RWPE2 (cell line): ENCODE results near the gene PJA1.

Source experiments
- ATAC-seq: fragments of 200-7000 bp; cut with Tn5 transposase; 3 replicates; pipeline ENCODE4 v1.9.1; 2021; ENCODE audit warnings: low read depth
- DNase-seq: peaks from one replicate; pipeline ENCODE4 v3.0.0-alpha.2; 2020; ENCODE audit warnings: low spot score
- H3K27ac ChIP-seq: fragments of 450-650 bp; 2 replicates; pipeline ENCODE4 v1.5.1; 2017; ENCODE audit warnings: mild to moderate bottlenecking; ENCODE audit not compliant: poor library complexity, severe bottlenecking
- H3K27me3 ChIP-seq: fragments of 250-450 bp; sonication (Bioruptor Pico); 2 replicates; pipeline ENCODE4 v1.5.1; 2021; ENCODE audit warnings: mild to moderate bottlenecking, moderate library complexity; ENCODE audit not compliant: insufficient read depth, poor library complexity, severe bottlenecking
- H3K36me3 ChIP-seq: fragments of 250-450 bp; sonication (Bioruptor Pico); 2 replicates; pipeline ENCODE4 v1.5.1; 2020; ENCODE audit warnings: low read depth, mild to moderate bottlenecking, moderate library complexity
- H3K4me1 ChIP-seq: fragments of 250-450 bp; sonication (Bioruptor Pico); 2 replicates; pipeline ENCODE4 v1.5.1; 2021; ENCODE audit warnings: mild to moderate bottlenecking, moderate library complexity; ENCODE audit not compliant: insufficient read depth, poor library complexity, severe bottlenecking
- H3K4me3 ChIP-seq: fragments of 250-450 bp; sonication (Bioruptor Pico); 2 replicates; pipeline ENCODE4 v1.5.1; 2021; ENCODE audit warnings: mild to moderate bottlenecking, moderate library complexity; ENCODE audit not compliant: severe bottlenecking
- H3K9me3 ChIP-seq: fragments of 250-450 bp; sonication (Bioruptor Pico); 2 replicates; pipeline ENCODE4 v1.5.1; 2021; ENCODE audit warnings: mild to moderate bottlenecking, moderate library complexity; ENCODE audit not compliant: severe bottlenecking
- TF ChIP-seq, protein P1 (sequence below): fragments of 450-650 bp; IDR thresholded peaks from one replicate; pipeline ENCODE4 v1.5.1; 2017; ENCODE audit warnings: mild to moderate bottlenecking, moderate library complexity; ENCODE audit not compliant: poor library complexity, severe bottlenecking

PJA1 gene

DNA sequence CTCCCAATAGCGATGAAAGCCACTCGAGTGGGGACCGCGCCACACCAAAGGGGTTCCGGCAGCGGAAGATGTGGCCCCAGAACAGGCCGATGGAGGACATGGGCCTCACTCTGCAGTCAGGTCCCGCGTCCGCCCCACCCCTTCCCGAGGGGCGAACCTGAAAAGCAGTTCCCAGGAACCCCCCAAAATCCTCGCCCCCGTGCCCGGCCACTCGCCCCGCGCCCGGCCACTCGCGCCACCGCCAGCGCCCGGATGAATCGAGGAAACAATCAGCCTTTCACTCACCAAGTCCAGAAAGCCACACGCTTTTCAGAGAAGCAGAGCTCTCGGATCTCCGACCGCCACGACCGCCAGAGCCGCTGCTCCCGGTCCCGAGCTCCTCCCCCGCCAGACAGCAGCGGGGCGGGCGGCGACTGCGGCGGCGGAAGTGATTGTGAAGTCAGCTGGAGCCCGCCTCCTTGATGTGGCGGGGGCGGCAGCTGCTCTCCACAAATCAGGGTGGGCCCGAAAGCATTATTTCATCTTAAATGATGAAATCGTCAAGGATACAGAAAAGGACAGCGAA lies at the start of gene PJA1:
Gene PJA1 (minus strand): TSS at position 367 of the 565 bp plus-strand sequence. CDS start 2,380 bp downstream, outside the sequence.
- no peaks in the 10 kb centered on the region for H3K4me1 ChIP-seq
- DNase-seq (no peak), ATAC-seq (peak; percentile 90)
- H3K4me3 ChIP-seq: peak within 1 kb of the TSS; percentile 71
- H3K27ac ChIP-seq: peak within 1 kb of the TSS; percentile 21
- no peaks in the 10 kb centered on the region for H3K36me3 ChIP-seq
- H3K27me3 ChIP-seq: no peaks in the 10 kb centered on the region
- H3K9me3 ChIP-seq: no peaks in the 10 kb centered on the region
- TF ChIP-seq, protein P1, sequence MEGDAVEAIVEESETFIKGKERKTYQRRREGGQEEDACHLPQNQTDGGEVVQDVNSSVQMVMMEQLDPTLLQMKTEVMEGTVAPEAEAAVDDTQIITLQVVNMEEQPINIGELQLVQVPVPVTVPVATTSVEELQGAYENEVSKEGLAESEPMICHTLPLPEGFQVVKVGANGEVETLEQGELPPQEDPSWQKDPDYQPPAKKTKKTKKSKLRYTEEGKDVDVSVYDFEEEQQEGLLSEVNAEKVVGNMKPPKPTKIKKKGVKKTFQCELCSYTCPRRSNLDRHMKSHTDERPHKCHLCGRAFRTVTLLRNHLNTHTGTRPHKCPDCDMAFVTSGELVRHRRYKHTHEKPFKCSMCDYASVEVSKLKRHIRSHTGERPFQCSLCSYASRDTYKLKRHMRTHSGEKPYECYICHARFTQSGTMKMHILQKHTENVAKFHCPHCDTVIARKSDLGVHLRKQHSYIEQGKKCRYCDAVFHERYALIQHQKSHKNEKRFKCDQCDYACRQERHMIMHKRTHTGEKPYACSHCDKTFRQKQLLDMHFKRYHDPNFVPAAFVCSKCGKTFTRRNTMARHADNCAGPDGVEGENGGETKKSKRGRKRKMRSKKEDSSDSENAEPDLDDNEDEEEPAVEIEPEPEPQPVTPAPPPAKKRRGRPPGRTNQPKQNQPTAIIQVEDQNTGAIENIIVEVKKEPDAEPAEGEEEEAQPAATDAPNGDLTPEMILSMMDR: no peak

GRCh38 chrX:69214463-69214862 lies 49.2 kb upstream of the PJA1 start:
- Histone ChIP-seq H3K27ac (no peak overlapping the region), H3K27me3 (no peaks in the 10 kb centered on the region), H3K4me1 (no peaks in the 10 kb centered on the region), H3K9me3 (no peaks in the 10 kb centered on the region), H3K4me3 (no peak overlapping the region), H3K36me3 (no peaks in the 10 kb centered on the region)
- no peak for ATAC-seq
- TF ChIP-seq, protein P1: no peak
- DNase-seq: no peak

DNA sequence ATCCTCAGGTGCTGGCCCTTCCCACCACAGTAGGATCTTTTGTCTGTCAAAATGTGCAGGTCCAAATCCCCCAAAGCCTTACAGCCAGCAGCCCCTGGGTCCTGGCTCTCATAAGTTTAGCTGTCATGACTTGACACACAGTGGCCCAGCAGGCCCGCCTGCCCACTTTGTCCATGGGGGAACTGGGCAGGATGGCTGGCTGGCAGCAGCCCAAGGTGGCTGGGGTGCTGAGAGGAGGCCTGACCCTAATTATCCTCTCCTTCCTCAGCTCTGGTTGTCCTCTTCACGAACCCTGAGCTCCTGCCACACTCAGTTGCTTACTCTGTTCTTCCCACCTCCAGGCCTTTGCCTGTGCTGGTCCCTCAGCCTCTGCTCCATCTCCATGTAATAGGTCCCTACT lies 46.4 kb upstream of the PJA1 start:
- TF ChIP-seq, protein P1: no peak
- DNase-seq (no peak), ATAC-seq (no peak)

GRCh38 chrX:69210581-69210980 lies 45.3 kb upstream of the PJA1 start:
- Histone ChIP-seq H3K4me1 (no peaks in the 10 kb centered on the region), H3K27ac (no peak overlapping the region), H3K4me3 (no peak overlapping the region), H3K36me3 (no peaks in the 10 kb centered on the region), H3K27me3 (no peaks in the 10 kb centered on the region), H3K9me3 (no peaks in the 10 kb centered on the region)
- TF ChIP-seq, protein P1: no peak
- DNase-seq (no peak), ATAC-seq (no peak)

More for the DNA sequence above, 46.4 kb upstream of the PJA1 start:
- Histone ChIP-seq H3K36me3 (no peaks in the 10 kb centered on the region), H3K27ac (no peak overlapping the region), H3K4me3 (no peak overlapping the region), H3K4me1 (no peaks in the 10 kb centered on the region), H3K27me3 (no peaks in the 10 kb centered on the region), H3K9me3 (no peaks in the 10 kb centered on the region)

DNA sequence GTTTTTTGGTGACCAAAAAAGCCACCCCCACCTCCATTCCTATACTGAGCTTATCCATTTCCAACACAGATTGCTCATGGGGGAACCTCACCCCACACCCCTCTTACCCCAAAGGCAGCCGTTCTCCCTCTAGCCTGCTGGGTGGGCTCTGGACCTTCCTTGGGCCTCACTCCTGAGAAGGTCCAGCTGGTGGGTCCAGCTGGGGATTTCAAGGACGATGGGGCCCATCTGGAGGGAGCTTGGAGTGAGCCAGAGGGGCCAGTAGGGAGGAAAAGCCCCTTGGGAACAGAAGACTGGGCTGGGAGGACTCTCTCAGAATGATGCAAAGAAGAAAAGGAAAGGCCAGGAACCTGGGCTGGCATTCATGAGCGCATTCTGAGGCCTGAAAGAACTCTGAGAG lies 42.0 kb upstream of the PJA1 start:
- no peaks in the 10 kb centered on the region for H3K9me3 ChIP-seq
- no peak overlapping the region for H3K4me3 ChIP-seq
- no peak overlapping the region for H3K27ac ChIP-seq
- no peaks in the 10 kb centered on the region for H3K27me3 ChIP-seq
- DNase-seq (no peak), ATAC-seq (no peak)
- H3K4me1 ChIP-seq: no peaks in the 10 kb centered on the region
- TF ChIP-seq, protein P1: no peak
- H3K36me3 ChIP-seq: no peaks in the 10 kb centered on the region
